GM04504 (cell line): ENCODE data around the gene ABCC3.

Source experiments
- DNase-seq: peaks from one replicate; pipeline ENCODE4 v3.0.0-alpha.2; 2012; ENCODE audit warnings: low read depth

ABCC3 gene

GRCh38 chr17:50737118-50737698 lies 102.5 kb downstream of the ABCC3 start:
- no peak for DNase-seq

GRCh38 chr17:50739098-50739497 lies 104.4 kb downstream of the ABCC3 start:
- DNase-seq = no peak
